Myocyte (in vitro differentiated cells): ENCODE results near the gene SOX9. TPM values are rescaled to one million over a fixed set of nuclear protein-coding genes. Genes with fewer than 3 reads are reported as not detected.
A peak's percentile ranks its signal among the peaks of the same experiment; 100 is the strongest.
"Not testable (repeated sequence)": the region's sequence is repeated elsewhere in the genome, so short reads cannot be mapped to it uniquely, and the experiment has no call there.

Experiments used
- DNase-seq: peaks from one replicate; pipeline ENCODE4 v3.0.0-alpha.2; 2012; ENCODE audit warnings: low read depth
- total RNA-seq: library from RNA; depleted of rRNA; stranded (reverse); fragments of >200 nt; gene quantifications from 2 replicates; pipeline ENCODE4 v1.2.3, GENCODE V29; 2014

The SOX9 gene
- total RNA-seq, 1 donor from 2014 or later = 2.4 TPM

DNA sequence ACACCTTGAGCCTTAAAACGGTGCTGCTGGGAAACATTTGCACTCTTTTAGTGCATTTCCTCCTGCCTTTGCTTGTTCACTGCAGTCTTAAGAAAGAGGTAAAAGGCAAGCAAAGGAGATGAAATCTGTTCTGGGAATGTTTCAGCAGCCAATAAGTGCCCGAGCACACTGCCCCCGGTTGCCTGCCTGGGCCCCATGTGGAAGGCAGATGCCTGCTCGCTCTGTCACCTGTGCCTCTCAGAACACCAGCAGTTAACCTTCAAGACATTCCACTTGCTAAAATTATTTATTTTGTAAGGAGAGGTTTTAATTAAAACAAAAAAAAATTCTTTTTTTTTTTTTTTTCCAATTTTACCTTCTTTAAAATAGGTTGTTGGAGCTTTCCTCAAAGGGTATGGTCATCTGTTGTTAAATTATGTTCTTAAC is 4.4 kb downstream of the SOX9 start:
- no peak for DNase-seq

DNA sequence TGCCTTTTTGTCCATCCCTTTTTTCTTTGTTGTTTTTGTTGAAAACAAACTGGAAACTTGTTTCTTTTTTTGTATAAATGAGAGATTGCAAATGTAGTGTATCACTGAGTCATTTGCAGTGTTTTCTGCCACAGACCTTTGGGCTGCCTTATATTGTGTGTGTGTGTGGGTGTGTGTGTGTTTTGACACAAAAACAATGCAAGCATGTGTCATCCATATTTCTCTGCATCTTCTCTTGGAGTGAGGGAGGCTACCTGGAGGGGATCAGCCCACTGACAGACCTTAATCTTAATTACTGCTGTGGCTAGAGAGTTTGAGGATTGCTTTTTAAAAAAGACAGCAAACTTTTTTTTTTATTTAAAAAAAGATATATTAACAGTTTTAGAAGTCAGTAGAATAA is 4.9 kb downstream of the SOX9 start:
- DNase-seq = no peak

- peak; percentile 63 for DNase-seq
Observed at GRCh38 chr17:72126575-72127486, 6.0 kb downstream of the SOX9 start.

- DNase-seq = no peak
Observed at GRCh38 chr17:72128039-72128438, 7.2 kb downstream of the SOX9 start.

DNA sequence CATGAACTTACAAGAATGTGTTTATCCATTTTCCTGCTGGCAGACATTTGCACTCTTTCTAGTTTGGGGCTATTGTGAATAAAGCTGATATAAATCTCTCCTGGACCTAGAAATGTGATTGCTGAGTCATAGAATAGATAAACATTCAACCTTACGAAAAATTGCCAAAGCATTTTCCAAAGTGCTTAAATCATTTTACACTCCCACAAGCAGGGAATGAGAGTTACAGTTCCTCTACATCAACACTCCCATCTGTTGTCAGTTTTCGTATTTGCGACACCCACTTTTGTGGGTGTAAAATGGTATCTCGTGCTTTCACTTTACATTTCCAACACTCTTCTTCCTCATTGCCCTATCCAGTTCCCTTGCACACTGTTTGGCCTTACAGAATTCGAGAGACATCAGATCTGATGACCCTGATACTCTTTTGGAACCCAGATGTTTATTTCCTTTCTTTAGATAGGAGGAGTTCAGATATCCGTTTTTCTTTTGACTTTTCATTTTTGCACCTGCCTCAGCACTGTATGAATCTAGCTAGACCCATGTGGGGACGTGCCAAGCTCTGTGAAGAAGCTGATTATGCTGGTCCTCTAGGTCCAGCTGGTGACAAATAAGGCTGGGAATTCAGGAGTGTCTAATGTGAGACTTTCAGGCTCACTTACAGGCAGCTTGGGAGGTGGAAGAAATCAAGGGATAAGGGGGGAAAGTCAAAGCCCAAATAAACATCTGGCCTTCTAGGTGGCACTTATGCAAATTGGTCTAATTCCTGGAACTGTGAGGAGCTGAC is 14.0 kb downstream of the SOX9 start:
- no peak for DNase-seq

DNA sequence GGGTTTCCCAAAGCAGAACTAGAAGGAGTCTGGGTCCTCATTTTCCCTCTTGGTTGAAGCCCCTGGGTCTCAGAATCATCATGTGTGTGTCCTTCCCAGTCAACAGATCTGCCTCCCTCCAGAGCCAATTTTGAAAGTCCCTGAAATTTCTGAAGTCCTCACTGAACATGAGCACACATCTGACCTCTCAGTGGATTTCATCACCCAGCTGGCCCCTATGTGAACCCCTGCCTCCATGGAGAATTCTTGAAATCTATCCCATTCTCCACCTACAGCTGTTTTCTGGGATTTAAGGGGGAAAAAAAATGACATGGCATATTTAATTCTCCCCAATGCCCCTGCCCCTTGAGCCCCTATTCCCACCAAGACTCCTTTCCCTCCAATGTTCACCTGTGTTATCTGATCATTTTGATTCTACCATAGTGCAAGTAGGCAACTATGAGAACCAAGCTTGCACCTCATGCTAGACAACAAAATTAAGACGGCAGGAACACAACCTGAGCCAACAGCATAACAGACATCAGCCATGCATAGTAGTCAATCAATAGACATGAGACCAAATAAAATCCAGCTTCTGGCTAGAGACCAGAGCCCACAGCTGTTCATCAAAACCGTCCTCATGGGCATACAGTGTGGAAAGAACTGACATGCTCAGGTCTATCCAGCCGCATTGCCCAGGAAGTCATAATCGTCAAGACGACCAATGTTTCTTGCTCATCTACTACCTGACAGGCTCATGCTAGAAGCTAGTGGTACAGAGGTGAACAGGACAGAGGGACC is 14.9 kb downstream of the SOX9 start:
- DNase-seq = peak; percentile 40

GRCh38 chr17:72136692-72137091 is 15.9 kb downstream of the SOX9 start:
- peak; percentile 34 for DNase-seq

- no peak for DNase-seq
Observed at GRCh38 chr17:72137161-72137560, 16.3 kb downstream of the SOX9 start.

GRCh38 chr17:72139212-72139611 is 18.4 kb downstream of the SOX9 start:
- no peak for DNase-seq

DNA sequence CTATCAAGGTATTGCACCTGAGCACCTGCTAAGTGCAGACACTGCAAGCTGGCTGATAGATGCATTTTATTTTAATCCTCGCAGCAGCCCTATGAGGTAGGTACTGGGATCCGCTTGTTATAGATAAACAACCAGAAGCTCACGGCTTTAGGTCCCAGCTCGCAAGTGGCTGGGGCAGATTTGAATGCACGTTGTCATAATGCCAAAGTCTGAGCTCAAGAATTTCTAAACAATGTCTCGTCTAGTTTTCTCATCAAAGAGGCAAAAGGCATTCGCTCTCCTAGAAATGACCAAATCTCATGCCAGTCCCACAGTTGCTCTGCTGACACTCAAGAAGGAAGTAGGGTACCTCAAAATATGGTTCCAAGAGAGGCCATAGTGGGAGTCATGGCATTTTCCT is 20.5 kb downstream of the SOX9 start:
- DNase-seq = no peak

- not testable (repeated sequence) for DNase-seq
Observed at GRCh38 chr17:72142097-72142496, 21.3 kb downstream of the SOX9 start.

DNA sequence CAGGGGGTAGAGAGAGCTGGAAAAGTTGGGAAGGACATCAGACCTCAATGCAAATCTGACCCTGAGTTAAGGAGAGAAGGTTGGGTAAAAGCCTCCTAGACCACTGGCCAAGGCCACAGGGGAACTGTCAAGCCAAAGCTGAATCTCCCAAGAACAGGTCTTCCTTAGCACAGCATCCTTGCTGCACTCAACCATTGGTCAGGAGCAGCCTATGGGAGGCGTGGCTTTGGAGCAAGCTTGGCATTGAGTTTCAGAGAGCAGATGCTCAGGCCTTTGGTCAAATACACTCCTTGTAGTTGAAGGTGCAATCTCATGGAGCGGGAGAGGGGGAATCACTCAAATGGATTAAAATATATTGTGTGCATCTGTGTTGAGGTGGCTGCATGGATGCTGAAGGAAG is 21.8 kb downstream of the SOX9 start:
- DNase-seq = no peak

DNA sequence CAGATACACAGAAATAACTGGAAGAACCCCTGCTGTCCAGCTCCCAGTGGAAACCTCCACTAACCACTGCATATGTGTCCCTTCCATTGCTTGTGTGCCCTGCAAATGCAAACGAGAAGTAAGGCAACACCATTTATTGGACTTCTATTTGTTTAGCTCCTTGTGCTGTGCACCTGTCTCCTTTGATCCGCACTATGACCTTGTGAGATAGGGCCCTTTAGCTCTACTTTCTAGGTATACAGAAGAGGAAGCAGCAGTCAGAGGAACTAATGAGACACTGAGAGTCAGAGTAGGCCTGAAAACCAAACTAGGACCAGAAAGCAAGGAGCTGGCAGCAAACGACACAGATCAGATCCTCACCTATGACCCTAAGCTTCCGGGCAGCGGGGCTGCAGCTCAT is 22.4 kb downstream of the SOX9 start:
- no peak for DNase-seq

GRCh38 chr17:72144101-72144500 is 23.3 kb downstream of the SOX9 start:
- no peak for DNase-seq

GRCh38 chr17:72145562-72145961 is 24.7 kb downstream of the SOX9 start:
- no peak for DNase-seq

DNA sequence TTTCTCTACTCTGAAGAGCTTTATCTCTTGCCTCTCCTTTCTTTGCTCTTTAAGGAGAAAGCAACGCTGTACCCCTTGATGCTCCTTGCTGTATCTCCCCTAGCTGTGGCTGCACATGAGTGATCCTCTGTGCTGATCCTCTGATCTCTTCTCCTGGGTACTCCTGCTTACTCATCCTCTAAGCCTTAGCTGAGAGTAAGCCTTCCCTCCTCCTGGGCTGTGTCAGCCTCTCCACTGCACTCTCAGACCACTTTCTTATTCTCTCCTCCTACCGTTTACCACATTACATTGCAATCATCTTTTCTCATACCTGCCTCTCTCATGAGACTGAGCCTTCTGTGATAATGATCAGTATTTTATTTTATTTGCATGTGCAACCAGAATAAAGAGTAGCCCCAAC is 25.1 kb downstream of the SOX9 start:
- DNase-seq = no peak

DNA sequence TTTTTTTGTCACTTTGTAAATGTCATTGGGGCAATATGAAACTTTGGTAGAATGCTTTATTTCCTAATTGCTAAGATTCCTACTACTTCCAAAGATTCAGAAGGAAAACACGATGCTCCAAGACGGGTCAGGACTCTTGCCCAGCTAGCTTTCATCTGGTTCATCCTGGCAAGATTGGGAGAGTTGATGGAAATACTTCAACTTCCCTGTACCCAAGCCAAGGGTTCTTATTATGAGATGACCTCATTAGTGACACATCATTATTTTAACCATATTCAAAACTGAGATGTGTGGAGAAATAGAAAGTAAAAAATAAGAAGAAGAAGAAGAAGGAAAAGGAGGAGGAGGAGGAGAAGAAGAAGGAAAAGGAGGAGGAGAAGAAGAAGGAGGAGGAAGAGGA is 25.6 kb downstream of the SOX9 start:
- no peak for DNase-seq

- DNase-seq = no peak
Observed at GRCh38 chr17:72150632-72151460, 30.0 kb downstream of the SOX9 start.

DNA sequence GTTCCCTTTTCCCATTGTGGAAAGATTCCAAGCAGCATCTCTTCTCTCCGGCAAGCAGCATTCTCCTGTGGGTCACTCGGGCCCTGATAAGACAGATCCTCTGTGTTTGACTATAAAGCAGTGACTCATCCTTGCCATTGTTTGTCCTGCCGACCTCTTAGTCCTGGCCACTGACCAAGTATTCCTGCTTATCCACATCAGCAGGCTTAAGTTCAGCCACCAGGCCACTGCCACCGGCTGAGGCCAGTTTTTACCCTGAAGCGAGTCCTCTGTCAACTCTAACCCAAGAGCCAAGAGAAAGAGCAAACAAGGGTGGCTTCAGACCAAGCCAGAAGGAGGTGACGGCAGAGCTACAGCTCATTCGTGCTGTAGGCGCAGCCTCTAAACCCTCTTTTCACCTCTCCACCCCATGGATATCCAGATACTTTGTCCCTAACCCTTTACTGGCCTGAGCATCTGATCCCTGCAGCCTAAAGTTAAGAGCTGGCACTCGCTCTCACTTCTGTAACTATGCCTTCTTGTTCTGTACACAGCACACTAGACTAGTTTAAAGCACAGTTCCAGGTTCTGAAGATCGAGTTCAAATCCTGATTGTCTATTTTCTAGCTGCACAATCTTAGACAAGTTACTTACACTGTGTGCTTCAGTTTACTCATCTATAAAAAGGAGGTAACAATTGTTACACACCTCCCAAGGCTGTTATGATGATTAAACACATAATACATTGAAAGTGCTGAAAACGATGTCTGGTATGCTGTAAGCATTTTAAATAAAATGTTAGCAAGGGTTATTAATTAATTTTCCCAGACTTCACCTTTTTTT is 31.0 kb downstream of the SOX9 start:
- peak; percentile 95 for DNase-seq
